Erythroblast (primary cell): ENCODE measurements around the gene MATN4.

ENCODE experiments used
- DNase-seq, 2 experiments: peaks; one replicate each; lab custom pipeline; 2025; lab: John Stamatoyannopoulos, UW
- GATA1 ChIP-seq: IDR thresholded peaks from 2 replicates; pipeline ENCODE4 v1.6.1; 2011; ENCODE audit warnings: low read depth, mild to moderate bottlenecking, control low read depth, low read length, moderate library complexity
- POLR2A ChIP-seq: IDR thresholded peaks from 2 replicates; pipeline ENCODE4 v1.6.1; 2011; ENCODE audit warnings: mild to moderate bottlenecking, low read length

The MATN4 gene

GRCh38 chr20:45247865-45248264, 60.2 kb downstream of the MATN4 start:
- no peak for DNase-seq
- TF ChIP-seq POLR2A (no peak), GATA1 (no peak)

GRCh38 chr20:45246109-45246508, 62.0 kb downstream of the MATN4 start:
- TF ChIP-seq POLR2A (no peak), GATA1 (no peak)
- DNase-seq = no peak
